Fibroblast of lung (primary cell): ENCODE results near the gene LCN6. TPM values are rescaled to one million over a fixed set of nuclear protein-coding genes. Genes with fewer than 3 reads are reported as not detected.

Experiments
- DNase-seq, 2 donors: peaks; one replicate each; pipeline versions ENCODE4 v3.0.0 to v3.0.0-alpha.2; 2010; ENCODE audit warnings: low read depth in 2 of 2
- H2AFZ ChIP-seq: 2 replicates; pipeline ENCODE4 v1.5.1; 2012; ENCODE audit warnings: low read length, control low read depth, inconsistent platforms
- H3K27ac ChIP-seq: 2 replicates; pipeline ENCODE4 v1.5.1; 2011; ENCODE audit warnings: low read length, control low read depth; ENCODE audit not compliant: insufficient read depth
- H3K27me3 ChIP-seq: 2 replicates; pipeline ENCODE4 v1.5.1; 2011; ENCODE audit warnings: mild to moderate bottlenecking, low read length; ENCODE audit not compliant: control insufficient read depth, insufficient read depth
- H3K36me3 ChIP-seq: 2 replicates; pipeline ENCODE4 v1.5.1; 2011; ENCODE audit warnings: low read length; ENCODE audit not compliant: control insufficient read depth, insufficient read depth
- H3K4me1 ChIP-seq: 2 replicates; pipeline ENCODE4 v1.5.1; 2011; ENCODE audit warnings: low read length; ENCODE audit not compliant: control insufficient read depth, insufficient read depth; ENCODE audit errors: extremely low read depth
- H3K4me2 ChIP-seq: 2 replicates; pipeline ENCODE4 v1.5.1; 2011; ENCODE audit warnings: low read length, control low read depth; ENCODE audit not compliant: insufficient read depth; ENCODE audit errors: extremely low read depth
- H3K4me3 ChIP-seq, 4 experiments: fragments of 200-600 bp in 1 of 4; sonication (generic) in 1 of 4; replicated peaks in 1 of 4; 2 replicates each; pipeline ENCODE4 v1.5.1; 2011 to 2016; ENCODE audit warnings: low read length in 4 of 4, low read depth in 3 of 4, mild to moderate bottlenecking in 3 of 4, control low read depth in 2 of 4, inconsistent platforms in 1 of 4, mixed read lengths in 1 of 4; ENCODE audit not compliant: insufficient read depth in 1 of 4; ENCODE audit errors: control extremely low read depth in 1 of 4
- H3K79me2 ChIP-seq: 2 replicates; pipeline ENCODE4 v1.5.1; 2012; ENCODE audit warnings: mild to moderate bottlenecking, low read length, inconsistent platforms; ENCODE audit not compliant: control insufficient read depth, insufficient read depth
- H3K9ac ChIP-seq: 2 replicates; pipeline ENCODE4 v1.5.1; 2011; ENCODE audit warnings: mild to moderate bottlenecking, low read length, control low read depth; ENCODE audit not compliant: insufficient read depth
- H3K9me3 ChIP-seq: 2 replicates; pipeline ENCODE4 v1.5.1; 2012; ENCODE audit warnings: low read depth, low read length; ENCODE audit not compliant: control insufficient read depth, insufficient read depth
- H4K20me1 ChIP-seq: 2 replicates; pipeline ENCODE4 v1.5.1; 2011; ENCODE audit warnings: low read length; ENCODE audit not compliant: control insufficient read depth, insufficient read depth; ENCODE audit errors: extremely low read depth
- CTCF ChIP-seq, 2 donors: IDR thresholded peaks in 1 of 2; conservative IDR thresholded peaks in 1 of 2; 1 replicate in 1 of 2; 2 replicates in 1 of 2; pipeline ENCODE4 v1.5.1; 2011 to 2012; ENCODE audit warnings: low read length in 2 of 2, control low read depth in 1 of 2, inconsistent platforms in 1 of 2, low read depth in 1 of 2, mild to moderate bottlenecking in 1 of 2
- EZH2 ChIP-seq: IDR thresholded peaks from 2 replicates; pipeline ENCODE4 v1.5.1; 2012; ENCODE audit warnings: low read length, control low read depth, mild to moderate bottlenecking; ENCODE audit errors: missing control alignments
- polyA plus RNA-seq, 2 donors: library from polyadenylated mRNA; depleted of rRNA in 1 of 2; stranded (reverse) in 1 of 2; unstranded in 1 of 2; fragments of >200 nt; gene quantifications; 2 replicates each; pipeline ENCODE4 v1.2.1, GENCODE V29; 2011 to 2012; ENCODE audit warnings: missing spikeins in 1 of 2
- total RNA-seq: library from RNA; depleted of rRNA; stranded (reverse); fragments of >200 nt; gene quantifications from 2 replicates; pipeline ENCODE4 v1.2.1, GENCODE V29; 2014

The LCN6 gene
- total and polyA plus RNA-seq, 2 donors (not counting 1 experiment from before 2014, with no cell fraction given): not detected

DNA sequence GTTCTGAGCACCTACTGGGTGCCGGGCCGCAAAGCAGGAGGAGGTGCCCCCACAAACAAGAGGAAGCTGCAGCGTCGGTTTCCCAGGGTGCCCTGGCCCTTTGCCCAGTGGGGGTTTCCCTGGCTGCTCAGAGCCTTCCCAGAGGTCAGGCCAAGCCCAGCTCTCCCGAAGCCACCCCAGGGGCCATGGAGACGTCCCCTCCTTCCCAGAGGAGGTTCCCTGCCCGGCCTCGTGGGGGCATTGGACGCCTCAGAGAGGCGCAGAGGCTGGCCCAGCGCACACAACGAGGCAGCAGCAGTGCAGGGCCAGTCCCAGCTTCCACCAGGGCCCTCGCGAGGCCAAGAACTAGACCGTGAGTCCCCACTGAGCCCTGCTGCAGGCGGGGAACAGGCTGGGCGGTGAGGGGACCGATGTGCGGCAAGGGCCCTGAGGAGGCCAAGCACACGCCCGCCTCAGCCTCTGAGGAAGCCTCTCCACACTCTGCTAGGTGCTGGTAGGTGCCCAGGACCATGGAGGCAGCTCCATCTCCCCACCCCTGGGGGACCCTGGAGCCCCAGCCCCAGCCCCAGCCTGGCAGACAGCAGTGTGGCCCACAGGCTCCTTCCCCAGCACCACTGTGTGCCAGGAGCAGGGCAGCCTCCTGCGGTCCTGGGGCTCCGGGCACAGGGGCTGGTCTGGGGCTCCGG lies 29.0 kb downstream of the LCN6 start:
- Histone ChIP-seq H3K36me3 (peaks cover 18% of the 10 kb centered on the region), H3K27me3 (peaks cover 2% of the 10 kb centered on the region), H4K20me1 (no peaks in the 10 kb centered on the region), H3K4me3 (no peak overlapping the region), H3K79me2 (peaks cover 2% of the 10 kb centered on the region), H3K27ac (no peak overlapping the region), H3K4me2 (no peak overlapping the region), H3K9ac (no peak overlapping the region), H3K9me3 (no peaks in the 10 kb centered on the region), H3K4me1 (peaks cover 3% of the 10 kb centered on the region), H2AFZ (no peak overlapping the region)
- TF ChIP-seq CTCF (conservative IDR thresholded peaks at IDR 0.05 in 1 of 2, IDR thresholded peaks at IDR 0.05 in 1 of 2; ENCODE audit: low read depth in 1 of 2, low read length in 2 of 2) (no peak), EZH2 (no peak)
- DNase-seq: no peak

DNA sequence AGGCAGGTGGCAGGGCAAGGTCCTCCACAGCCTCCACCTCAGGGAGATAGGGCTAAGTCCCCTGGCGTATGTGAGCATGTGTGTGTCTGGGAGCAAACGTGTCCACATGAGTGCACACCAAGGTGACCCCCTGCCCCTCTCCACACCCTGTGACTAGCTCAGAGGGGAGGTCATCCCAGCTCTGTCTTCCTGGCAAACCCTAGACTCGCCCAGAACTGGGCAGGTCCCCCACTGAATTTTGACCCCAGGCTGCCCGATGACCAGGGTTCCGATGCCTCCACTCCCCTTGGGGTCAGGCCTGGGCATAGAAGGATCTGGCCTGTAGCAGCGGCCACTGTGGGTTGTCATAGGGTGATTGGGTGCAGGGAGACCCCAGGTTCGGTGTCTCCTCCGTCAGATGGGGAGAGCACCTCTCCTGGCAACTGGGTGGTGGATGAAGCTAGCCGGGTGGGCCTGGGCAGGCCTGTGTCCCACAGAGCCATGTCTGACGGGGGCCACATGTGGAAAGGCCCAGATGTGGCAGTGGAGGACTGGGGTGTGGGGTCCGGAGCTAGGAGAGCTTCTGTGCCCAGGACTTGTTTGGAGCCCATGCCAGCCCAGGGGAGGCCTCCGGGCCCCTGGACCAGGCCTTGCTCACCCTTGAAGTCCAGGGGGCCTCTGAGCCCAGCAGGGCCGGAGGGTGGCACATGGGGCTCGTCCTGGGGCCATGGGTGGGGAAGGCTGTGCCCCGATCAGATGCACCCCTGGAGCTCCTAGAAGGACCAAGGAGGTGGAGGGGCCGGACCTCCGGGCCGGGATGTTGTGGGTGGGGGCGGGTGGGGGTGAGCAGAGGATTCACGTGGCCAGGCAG lies 29.8 kb downstream of the LCN6 start:
- DNase-seq: no peak
- no peak overlapping the region for H3K27ac ChIP-seq
- TF ChIP-seq CTCF (conservative IDR thresholded peaks at IDR 0.05 in 1 of 2, IDR thresholded peaks at IDR 0.05 in 1 of 2; ENCODE audit: low read depth in 1 of 2, low read length in 2 of 2) (no peak), EZH2 (no peak)
- no peak overlapping the region for H3K4me3 ChIP-seq
- H3K4me2 ChIP-seq: no peak overlapping the region
- no peaks in the 10 kb centered on the region for H3K9me3 ChIP-seq
- peaks cover 4% of the 10 kb centered on the region for H3K27me3 ChIP-seq
- no peak overlapping the region for H2AFZ ChIP-seq
- no peaks in the 10 kb centered on the region for H3K79me2 ChIP-seq
- H3K4me1 ChIP-seq: peaks cover 3% of the 10 kb centered on the region
- H4K20me1 ChIP-seq: no peaks in the 10 kb centered on the region
- H3K9ac ChIP-seq: no peak overlapping the region
- peaks cover 14% of the 10 kb centered on the region for H3K36me3 ChIP-seq

DNA sequence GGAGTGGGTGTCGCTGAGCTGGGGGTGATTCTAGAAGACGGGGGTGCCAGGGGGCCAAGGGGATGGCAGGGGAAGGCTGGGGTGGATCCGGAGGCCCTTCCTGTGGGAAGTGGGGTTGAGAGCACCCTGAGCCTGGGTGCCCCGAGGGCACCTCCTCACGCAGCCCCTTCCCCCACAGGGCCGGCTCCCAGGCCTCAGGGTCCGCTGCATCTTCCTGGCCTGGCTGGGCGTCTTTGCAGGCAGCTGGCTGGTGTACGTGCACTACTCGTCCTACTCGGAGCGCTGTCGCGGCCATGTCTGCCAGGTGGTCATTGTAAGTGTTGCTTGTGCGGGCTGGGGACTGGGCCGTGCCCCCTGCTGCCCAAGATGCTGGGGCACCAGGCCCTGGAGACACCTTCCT lies 30.9 kb downstream of the LCN6 start:
- no peak for DNase-seq
- Histone ChIP-seq H2AFZ (no peak overlapping the region), H3K36me3 (peaks cover 2% of the 10 kb centered on the region), H3K4me2 (no peak overlapping the region), H3K4me3 (no peak overlapping the region), H3K4me1 (peaks cover 3% of the 10 kb centered on the region), H3K27ac (no peak overlapping the region), H3K79me2 (no peaks in the 10 kb centered on the region), H4K20me1 (no peaks in the 10 kb centered on the region), H3K9me3 (no peaks in the 10 kb centered on the region), H3K9ac (no peak overlapping the region), H3K27me3 (peaks cover 4% of the 10 kb centered on the region)
- TF ChIP-seq EZH2: no peak
- no peak for TF ChIP-seq CTCF (conservative IDR thresholded peaks at IDR 0.05 in 1 of 2, IDR thresholded peaks at IDR 0.05 in 1 of 2; ENCODE audit: low read depth in 1 of 2, low read length in 2 of 2)
